H1 (cell line): Measurements from ENCODE around the gene CNDP2. TPM values are rescaled to one million over a fixed set of nuclear protein-coding genes. Genes with fewer than 3 reads are reported as not detected.

Source experiments
- CTCF ChIA-PET: fragments of 300-600 bp; sonication (Branson Sonifier 250); formaldehyde crosslinking; loops from one replicate; lab custom pipeline; 2021; ENCODE audit not compliant: partially characterized antibody; lab: Charles Lee
- POLR2A ChIA-PET: fragments of 300-600 bp; sonication (Branson Sonifier 250); formaldehyde crosslinking; loops from one replicate; lab custom pipeline; 2021; ENCODE audit warnings: inconsistent platforms; ENCODE audit not compliant: partially characterized antibody; lab: Charles Lee
- DNase-seq, 2 experiments: peaks; one replicate each; pipeline versions ENCODE4 v3.0.0 to v3.0.0-alpha.2; 2010 to 2022; ENCODE audit warnings: low spot score in 2 of 2, low read depth in 1 of 2, mixed read lengths in 1 of 2
- FAIRE-seq: peaks from 2 replicates; lab custom pipeline; 2011; peaks lifted over from hg19 to GRCh38; lab: Jason Lieb, UNC
- H2AFZ ChIP-seq: 2 replicates; pipeline ENCODE4 v1.8.1; 2012; ENCODE audit warnings: low read length, inconsistent platforms
- H2AK5ac ChIP-seq: 2 replicates; pipeline ENCODE4 v1.6.1; 2013; ENCODE audit warnings: low read depth, low read length
- H2BK120ac ChIP-seq: replicated peaks from 2 replicates; pipeline ENCODE3; 2013; ENCODE audit warnings: low read depth, low read length, inconsistent platforms
- H2BK12ac ChIP-seq: 2 replicates; pipeline ENCODE4 v1.6.1; 2013; ENCODE audit warnings: low read depth, low read length
- H2BK15ac ChIP-seq: 2 replicates; pipeline ENCODE4 v1.6.1; 2013; ENCODE audit warnings: low read length
- H2BK20ac ChIP-seq: 2 replicates; pipeline ENCODE4 v1.6.1; 2013; ENCODE audit warnings: low read length
- H2BK5ac ChIP-seq: 2 replicates; pipeline ENCODE4 v1.6.1; 2013; ENCODE audit warnings: low read depth, low read length
- H3K14ac ChIP-seq: 2 replicates; pipeline ENCODE4 v1.6.1; 2013; ENCODE audit warnings: inconsistent platforms; ENCODE audit not compliant: insufficient read length
- H3K18ac ChIP-seq: 2 replicates; pipeline ENCODE4 v1.6.1; 2013; ENCODE audit warnings: low read length; ENCODE audit errors: extremely low read depth
- H3K23ac ChIP-seq: 2 replicates; pipeline ENCODE4 v1.6.1; 2013; ENCODE audit warnings: inconsistent platforms; ENCODE audit not compliant: insufficient read length
- H3K23me2 ChIP-seq: 2 replicates; pipeline ENCODE4 v1.6.1; 2013; ENCODE audit warnings: low read depth, low read length
- H3K27ac ChIP-seq: 2 replicates; pipeline ENCODE4 v1.6.1; 2011; ENCODE audit warnings: low read depth, low read length, inconsistent platforms
- H3K27me3 ChIP-seq, 4 experiments: replicated peaks in 1 of 4; 1 replicate in 1 of 4; 2 replicates in 3 of 4; pipeline versions ENCODE4 v1.6.1 to v1.8.1; 2011 to 2013; ENCODE audit warnings: low read length in 3 of 4, mild to moderate bottlenecking in 3 of 4, inconsistent platforms in 2 of 4, mixed read lengths in 2 of 4, moderate library complexity in 1 of 4; ENCODE audit not compliant: control insufficient read depth in 3 of 4, insufficient read depth in 3 of 4; ENCODE audit errors: extremely low read depth in 1 of 4
- H3K36me3 ChIP-seq, 4 experiments: 2 replicates each; pipeline versions ENCODE4 v1.6.1 to v1.8.1; 2011 to 2013; ENCODE audit warnings: mild to moderate bottlenecking in 4 of 4, low read length in 3 of 4, moderate library complexity in 2 of 4, control low read depth in 1 of 4, inconsistent platforms in 1 of 4; ENCODE audit not compliant: insufficient read depth in 4 of 4, control insufficient read depth in 2 of 4
- H3K4ac ChIP-seq: replicated peaks from 2 replicates; pipeline ENCODE3; 2013; ENCODE audit warnings: low read length, low read depth, mixed read lengths, inconsistent platforms; ENCODE audit not compliant: insufficient read length
- H3K4me1 ChIP-seq, 4 experiments: replicated peaks in 1 of 4; 1 replicate in 1 of 4; 2 replicates in 3 of 4; pipeline versions ENCODE4 v1.6.1 to v1.8.1; 2011 to 2013; ENCODE audit warnings: low read length in 3 of 4, inconsistent platforms in 2 of 4, mixed read lengths in 1 of 4; ENCODE audit not compliant: insufficient read depth in 4 of 4, control insufficient read depth in 3 of 4
- H3K4me2 ChIP-seq, 2 experiments: 2 replicates each; pipeline versions ENCODE4 v1.6.1 to v1.8.1; 2011 to 2013; ENCODE audit warnings: low read depth in 2 of 2, low read length in 2 of 2, control low read depth in 1 of 2, inconsistent platforms in 1 of 2, mild to moderate bottlenecking in 1 of 2; ENCODE audit not compliant: insufficient read depth in 1 of 2
- H3K4me3 ChIP-seq, 4 experiments: fragments of 200-600, 300-600 bp in 1 of 4; sonication (generic), shearing (Covaris generic), sonication (Bioruptor Twin) in 1 of 4; 2 replicates each; pipeline versions ENCODE4 v1.5.1 to v1.8.1; 2011 to 2016; ENCODE audit warnings: low read length in 4 of 4, low read depth in 3 of 4, control low read depth in 2 of 4, inconsistent platforms in 2 of 4, mild to moderate bottlenecking in 2 of 4, mixed read lengths in 1 of 4, moderate library complexity in 1 of 4; ENCODE audit not compliant: insufficient read depth in 2 of 4; ENCODE audit errors: extremely low read depth in 1 of 4
- H3K56ac ChIP-seq: replicated peaks from 2 replicates; pipeline ENCODE3; 2013; ENCODE audit warnings: low read depth, mild to moderate bottlenecking, mixed read lengths, low read length, inconsistent platforms; ENCODE audit not compliant: insufficient read length
- H3K79me1 ChIP-seq: 2 replicates; pipeline ENCODE4 v1.6.1; 2013; ENCODE audit warnings: low read depth, low read length, control low read depth
- H3K79me2 ChIP-seq, 2 experiments: 2 replicates each; pipeline versions ENCODE4 v1.6.1 to v1.8.1; 2012 to 2013; ENCODE audit warnings: low read length in 2 of 2, mild to moderate bottlenecking in 2 of 2, inconsistent platforms in 1 of 2; ENCODE audit not compliant: insufficient read depth in 2 of 2, control insufficient read depth in 1 of 2
- H3K9ac ChIP-seq, 4 experiments: replicated peaks in 1 of 4; 1 replicate in 1 of 4; 2 replicates in 3 of 4; pipeline versions ENCODE4 v1.6.1 to v1.8.1; 2011 to 2013; ENCODE audit warnings: low read depth in 3 of 4, low read length in 3 of 4, control low read depth in 2 of 4, mild to moderate bottlenecking in 2 of 4, moderate library complexity in 2 of 4, inconsistent platforms in 1 of 4; ENCODE audit errors: extremely low read depth in 1 of 4
- H3K9me3 ChIP-seq, 2 experiments: 2 replicates each; pipeline versions ENCODE4 v1.6.1 to v1.8.1; 2012 to 2013; ENCODE audit warnings: mild to moderate bottlenecking in 2 of 2, moderate library complexity in 2 of 2, control low read depth in 1 of 2, inconsistent platforms in 1 of 2, low read depth in 1 of 2, low read length in 1 of 2, mixed read lengths in 1 of 2; ENCODE audit not compliant: insufficient read depth in 2 of 2
- H4K20me1 ChIP-seq, 2 experiments: replicated peaks in 1 of 2; 2 replicates each; pipeline versions ENCODE3 to v1.8.1; 2011 to 2013; ENCODE audit warnings: inconsistent platforms in 2 of 2, low read length in 2 of 2, mild to moderate bottlenecking in 1 of 2; ENCODE audit not compliant: insufficient read depth in 2 of 2, control insufficient read depth in 1 of 2
- H4K5ac ChIP-seq: 2 replicates; pipeline ENCODE4 v1.6.1; 2013; ENCODE audit warnings: low read length, low read depth, mixed read lengths, inconsistent platforms; ENCODE audit not compliant: insufficient read length
- H4K8ac ChIP-seq: 2 replicates; pipeline ENCODE4 v1.8.0; 2013; ENCODE audit warnings: mild to moderate bottlenecking, moderate library complexity, low read length, inconsistent platforms; ENCODE audit not compliant: insufficient read depth; ENCODE audit errors: extremely low read depth
- H4K91ac ChIP-seq: replicated peaks from 2 replicates; pipeline ENCODE3; 2013; ENCODE audit warnings: low read length, mixed read lengths, inconsistent platforms; ENCODE audit not compliant: insufficient read length
- CBX8 ChIP-seq: fragments of 300-800, 300-1000 bp; sonication (generic); IDR thresholded peaks from 2 replicates; pipeline ENCODE4 v1.7.1; 2016; ENCODE audit warnings: low read depth, low read length, borderline replicate concordance
- CHD2 ChIP-seq: IDR thresholded peaks from 2 replicates; pipeline ENCODE4 v1.6.1; 2012; ENCODE audit warnings: low read length, improper control_type of control experiment
- EZH2 ChIP-seq: fragments of 200-600 bp; sonication (generic); IDR thresholded peaks from 2 replicates; pipeline ENCODE4 v1.7.1; 2012; ENCODE audit warnings: low read depth, mild to moderate bottlenecking, moderate library complexity, low read length, inconsistent platforms; ENCODE audit not compliant: severe bottlenecking
- GABPA ChIP-seq: IDR thresholded peaks from 2 replicates; pipeline ENCODE4 v1.6.1; 2011; ENCODE audit warnings: mild to moderate bottlenecking, low read length, moderate library complexity, borderline replicate concordance; ENCODE audit not compliant: insufficient read depth
- KDM5A ChIP-seq: fragments of 200-600 bp; IDR thresholded peaks from 2 replicates; pipeline ENCODE4 v1.7.1; 2012; ENCODE audit warnings: mild to moderate bottlenecking, low read length, inconsistent platforms, mixed read lengths
- POU5F1 ChIP-seq: IDR thresholded peaks from 2 replicates; pipeline ENCODE4 v1.6.1; 2011; ENCODE audit warnings: low read depth, mild to moderate bottlenecking, low read length, moderate library complexity
- RNF2 ChIP-seq: fragments of 200-900, 300-1000 bp; sonication (generic); IDR thresholded peaks from 2 replicates; pipeline ENCODE4 v1.7.1; 2016; ENCODE audit warnings: borderline replicate concordance, low read depth, mild to moderate bottlenecking, antibody characterized with exemption, low read length; ENCODE audit not compliant: poor library complexity, severe bottlenecking; ENCODE audit errors: missing control alignments
- RXRA ChIP-seq: IDR thresholded peaks from 2 replicates; pipeline ENCODE4 v1.6.1; 2011; ENCODE audit warnings: low read depth, mild to moderate bottlenecking, low read length, moderate library complexity; ENCODE audit not compliant: insufficient read depth
- SIRT6 ChIP-seq: IDR thresholded peaks from one replicate; pipeline ENCODE4 v1.7.1; 2012; ENCODE audit warnings: low read length, inconsistent platforms
- SP1 ChIP-seq: IDR thresholded peaks from 2 replicates; pipeline ENCODE4 v1.6.1; 2011; ENCODE audit warnings: low read depth, low read length
- SP4 ChIP-seq: IDR thresholded peaks from 2 replicates; pipeline ENCODE4 v1.6.1; 2012; ENCODE audit warnings: low read length, inconsistent platforms
- WGBS, 2 experiments: shearing (Covaris generic) in 1 of 2; methylation state at CpG; one replicate each; pipeline versions ENCODE4 v1.1.6 to v1.1.7; 2013 to 2015; ENCODE audit warnings: low lambda C conversion rate in 2 of 2, mixed read lengths in 2 of 2, inconsistent platforms in 1 of 2, low coverage in 1 of 2, missing lambda C conversion rate in 1 of 2; ENCODE audit not compliant: insufficient replicate concordance in 2 of 2, insufficient coverage in 1 of 2, insufficient read length in 1 of 2; ENCODE audit errors: extremely low coverage in 1 of 2, missing lambda C conversion rate in 1 of 2; 5-methylcytosine and 5-hydroxymethylcytosine counted together
- polyA plus RNA-seq, 7 experiments: library from polyadenylated mRNA; depleted of rRNA in 3 of 7; stranded (reverse) in 5 of 7; unstranded in 2 of 7; fragments of >200 nt in 5 of 7; fragments of 200-250 nt in 2 of 7; gene quantifications; 1 replicate in 5 of 7; 2 replicates in 1 of 7; 4 replicates in 1 of 7; pipeline versions ENCODE4 v1.2.1 to v1.2.3, GENCODE V29; 2011 to 2013; ENCODE audit warnings: missing spikeins in 2 of 7, mixed read lengths in 2 of 7
- total RNA-seq: library from RNA; stranded (reverse); fragmentation: NEBNext Ultra II Directional; extraction: Animal tissue kit (Norgen Biotek cat#: 25700); gene quantifications from 2 replicates; pipeline ENCODE4 v1.2.1, GENCODE V29; 2021
- TF ChIP-seq, protein P1 (sequence below): IDR thresholded peaks from 2 replicates; pipeline ENCODE4 v1.6.1; 2012; ENCODE audit warnings: low read length, inconsistent platforms

CNDP2 gene
- total and polyA plus RNA-seq, 2 of the 8 experiments (the other 6 are each of a cell fraction or from before 2014, with no cell fraction given), result 71.8 to 243 TPM

DNA sequence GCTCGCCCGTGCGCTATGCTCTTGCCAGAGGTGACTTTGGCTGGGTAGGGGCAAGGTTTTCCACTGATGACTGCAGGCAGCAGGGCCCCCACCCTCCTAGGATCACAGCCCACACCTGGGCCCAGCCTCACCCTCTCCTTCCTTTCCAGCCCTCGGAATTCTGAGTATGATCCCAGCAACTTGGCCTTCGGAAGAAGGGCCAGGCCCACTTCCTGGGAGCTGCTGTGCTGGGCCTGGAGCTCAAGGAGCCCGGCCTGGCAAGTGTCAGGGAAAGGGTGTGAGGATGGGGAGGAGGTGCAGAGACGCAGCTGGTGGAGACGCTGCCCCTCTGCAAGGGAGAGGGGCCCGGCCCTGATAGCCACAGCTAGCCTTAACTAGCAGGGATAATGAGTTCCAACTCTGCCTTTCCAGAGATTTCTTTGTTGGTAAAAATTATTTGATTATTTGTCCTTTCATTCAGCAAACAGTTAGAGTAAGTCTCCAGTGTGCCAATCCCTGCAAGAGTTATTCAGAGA, 36.4 kb downstream of the CNDP2 start:
- H2AFZ ChIP-seq, result no peak overlapping the region
- H3K18ac ChIP-seq, result no peak overlapping the region
- H3K14ac ChIP-seq, result no peak overlapping the region
- no peak overlapping the region for H4K91ac ChIP-seq
- H3K4ac ChIP-seq, result no peak overlapping the region
- H3K27me3 ChIP-seq, result no peaks in the 10 kb centered on the region
- ChIA-PET CTCF (interaction anchor here (0.8 to 0.9 kb wide), 2 partner anchors 15 kb away, joined by 3 read pairs; no protein-coding TSS in a partner anchor), POLR2A (interaction anchor here (0.6 to 1.0 kb wide), 2 partner anchors 14 to 36 kb away, joined by 3 to 4 read pairs; no protein-coding TSS in a partner anchor)
- H3K9me3 ChIP-seq, result no peaks in the 10 kb centered on the region
- H3K79me1 ChIP-seq, result no peaks in the 10 kb centered on the region
- no peaks in the 10 kb centered on the region for H4K20me1 ChIP-seq
- H4K8ac ChIP-seq, result peak overlapping the region; percentile 59
- no peak overlapping the region for H2BK12ac ChIP-seq
- no peak overlapping the region for H3K27ac ChIP-seq
- H3K23ac ChIP-seq, result no peak overlapping the region
- no peaks in the 10 kb centered on the region for H3K23me2 ChIP-seq
- DNase-seq (no peak), FAIRE-seq (no peak)
- H3K36me3 ChIP-seq, result no peaks in the 10 kb centered on the region
- no peak overlapping the region for H3K56ac ChIP-seq
- WGBS, 2 experiments, result 83% methylated on average over 9 of the region's 9 CpGs; no CpG with 5 or more reads in 1 of the 2 experiments
- no peak overlapping the region for H3K4me2 ChIP-seq
- no peak overlapping the region for H2AK5ac ChIP-seq
- H4K5ac ChIP-seq, result no peak overlapping the region
- H3K4me1 ChIP-seq, result no peaks in the 10 kb centered on the region; a peak in 1 of 7 replicates
- no peak overlapping the region for H2BK15ac ChIP-seq
- no peak overlapping the region for H2BK5ac ChIP-seq
- H2BK120ac ChIP-seq, result no peak overlapping the region
- no peak overlapping the region for H2BK20ac ChIP-seq
- H3K79me2 ChIP-seq, result no peaks in the 10 kb centered on the region
- no peak overlapping the region for H3K4me3 ChIP-seq
- no peak overlapping the region for H3K9ac ChIP-seq
- TF ChIP-seq SP1 (no peak), SIRT6 (no peak), RXRA (no peak), EZH2 (no peak), KDM5A (no peak), RNF2 (no peak), GABPA (no peak), POU5F1 (no peak), CHD2 (no peak), CBX8 (no peak), SP4 (no peak)
- TF ChIP-seq, protein P1, sequence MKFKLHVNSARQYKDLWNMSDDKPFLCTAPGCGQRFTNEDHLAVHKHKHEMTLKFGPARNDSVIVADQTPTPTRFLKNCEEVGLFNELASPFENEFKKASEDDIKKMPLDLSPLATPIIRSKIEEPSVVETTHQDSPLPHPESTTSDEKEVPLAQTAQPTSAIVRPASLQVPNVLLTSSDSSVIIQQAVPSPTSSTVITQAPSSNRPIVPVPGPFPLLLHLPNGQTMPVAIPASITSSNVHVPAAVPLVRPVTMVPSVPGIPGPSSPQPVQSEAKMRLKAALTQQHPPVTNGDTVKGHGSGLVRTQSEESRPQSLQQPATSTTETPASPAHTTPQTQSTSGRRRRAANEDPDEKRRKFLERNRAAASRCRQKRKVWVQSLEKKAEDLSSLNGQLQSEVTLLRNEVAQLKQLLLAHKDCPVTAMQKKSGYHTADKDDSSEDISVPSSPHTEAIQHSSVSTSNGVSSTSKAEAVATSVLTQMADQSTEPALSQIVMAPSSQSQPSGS, result no peak
